Tibial nerve (tissue), 3 donors: ENCODE data around the gene SLC25A48.

Source experiments
- CTCF ChIP-seq, 5 experiments: fragments of 200-600 bp in 3 of 5; fragments of 450-650 bp in 2 of 5; sonication (generic) in 3 of 5; IDR thresholded peaks; one replicate each; pipeline ENCODE4 v1.5.1; 2016 to 2019; ENCODE audit warnings: antibody characterized with exemption in 5 of 5, mild to moderate bottlenecking in 3 of 5, moderate library complexity in 2 of 5
- POLR2A ChIP-seq, 2 donors: fragments of 450-650 bp; IDR thresholded peaks; one replicate each; pipeline ENCODE4 v1.6.1; 2017; ENCODE audit warnings: antibody characterized with exemption in 2 of 2, mild to moderate bottlenecking in 2 of 2, moderate library complexity in 2 of 2

GRCh38 chr5:135822286-135822685, 12.2 kb upstream of the SLC25A48 start:
- no peak for TF ChIP-seq POLR2A (IDR thresholded peaks at IDR 0.05)
- TF ChIP-seq CTCF (IDR thresholded peaks at IDR 0.05), result no peak
